GM10248 (cell line): ENCODE data around the gene STK17B.

ENCODE experiments used
- CTCF ChIA-PET: fragments of 300-600 bp; sonication (Branson Sonifier 250); formaldehyde crosslinking; extraction: SDS; loops from one replicate; lab custom pipeline; 2021; ENCODE audit warnings: antibody characterized with exemption; lab: Yijun Ruan, JAX
- POLR2A ChIA-PET: fragments of 350-650 bp; sonication (Branson Sonifier 250); formaldehyde crosslinking; extraction: SDS; loops from one replicate; lab custom pipeline; 2020; ENCODE audit warnings: antibody characterized with exemption; lab: Yijun Ruan, JAX
- DNase-seq: peaks from one replicate; pipeline ENCODE4 v3.0.0; 2012; ENCODE audit errors: extremely low spot score
- TF ChIP-seq, protein P1 (sequence below): IDR thresholded peaks from 2 replicates; pipeline ENCODE4 v1.5.1; 2012; ENCODE audit warnings: mild to moderate bottlenecking, low read depth; ENCODE audit errors: extremely low read depth, missing control alignments, control extremely low read depth

Gene STK17B

DNA sequence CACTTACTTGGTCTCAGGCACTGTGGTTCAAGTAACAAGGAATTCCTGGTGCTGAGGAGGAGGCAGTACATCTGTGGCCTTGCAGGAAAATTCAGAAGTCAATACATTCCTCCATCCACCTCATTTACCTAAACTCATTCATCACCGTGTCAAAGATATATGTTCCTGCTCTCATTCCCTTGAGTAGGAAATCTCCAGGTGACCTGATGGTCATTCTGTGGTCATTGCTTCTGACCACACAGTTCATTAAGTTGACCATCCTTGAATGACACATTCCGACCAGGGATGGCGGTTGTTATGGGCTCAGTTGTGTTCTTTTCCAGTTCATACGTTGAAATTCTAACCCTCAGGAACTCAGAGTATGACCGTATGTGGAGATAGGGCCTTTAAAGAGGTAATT is 2.1 kb upstream of the STK17B start:
- POLR2A ChIA-PET = no interaction called here
- TF ChIP-seq, protein P1, sequence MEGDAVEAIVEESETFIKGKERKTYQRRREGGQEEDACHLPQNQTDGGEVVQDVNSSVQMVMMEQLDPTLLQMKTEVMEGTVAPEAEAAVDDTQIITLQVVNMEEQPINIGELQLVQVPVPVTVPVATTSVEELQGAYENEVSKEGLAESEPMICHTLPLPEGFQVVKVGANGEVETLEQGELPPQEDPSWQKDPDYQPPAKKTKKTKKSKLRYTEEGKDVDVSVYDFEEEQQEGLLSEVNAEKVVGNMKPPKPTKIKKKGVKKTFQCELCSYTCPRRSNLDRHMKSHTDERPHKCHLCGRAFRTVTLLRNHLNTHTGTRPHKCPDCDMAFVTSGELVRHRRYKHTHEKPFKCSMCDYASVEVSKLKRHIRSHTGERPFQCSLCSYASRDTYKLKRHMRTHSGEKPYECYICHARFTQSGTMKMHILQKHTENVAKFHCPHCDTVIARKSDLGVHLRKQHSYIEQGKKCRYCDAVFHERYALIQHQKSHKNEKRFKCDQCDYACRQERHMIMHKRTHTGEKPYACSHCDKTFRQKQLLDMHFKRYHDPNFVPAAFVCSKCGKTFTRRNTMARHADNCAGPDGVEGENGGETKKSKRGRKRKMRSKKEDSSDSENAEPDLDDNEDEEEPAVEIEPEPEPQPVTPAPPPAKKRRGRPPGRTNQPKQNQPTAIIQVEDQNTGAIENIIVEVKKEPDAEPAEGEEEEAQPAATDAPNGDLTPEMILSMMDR = no peak
- CTCF ChIA-PET = no interaction called here
- no peak for DNase-seq

DNA sequence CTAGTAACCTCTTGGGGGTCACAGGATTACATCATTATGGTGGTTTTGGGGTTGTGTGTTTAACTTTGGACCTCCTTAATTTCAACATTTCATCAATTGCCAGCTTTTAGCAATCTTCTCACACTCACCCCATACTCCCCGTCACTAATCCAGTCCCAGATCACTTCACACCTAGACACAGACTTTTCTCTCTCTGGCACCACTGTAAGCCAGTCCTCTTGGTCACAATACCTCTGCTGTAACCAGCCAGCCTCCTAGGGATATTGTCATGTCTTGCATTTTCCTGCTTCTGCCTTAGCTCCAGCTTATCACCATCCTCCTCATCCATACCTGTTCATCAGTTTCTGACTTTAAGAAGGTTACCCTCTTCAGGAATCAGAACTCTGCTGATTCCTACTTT is 1.6 kb upstream of the STK17B start:
- ChIA-PET POLR2A (interaction anchor here (0.6 kb wide), 1 partner anchor 1356 kb away, joined by 5 read pairs; no protein-coding TSS in a partner anchor), CTCF (no interaction called here)
- TF ChIP-seq, protein P1 = no peak
- DNase-seq = no peak

DNA sequence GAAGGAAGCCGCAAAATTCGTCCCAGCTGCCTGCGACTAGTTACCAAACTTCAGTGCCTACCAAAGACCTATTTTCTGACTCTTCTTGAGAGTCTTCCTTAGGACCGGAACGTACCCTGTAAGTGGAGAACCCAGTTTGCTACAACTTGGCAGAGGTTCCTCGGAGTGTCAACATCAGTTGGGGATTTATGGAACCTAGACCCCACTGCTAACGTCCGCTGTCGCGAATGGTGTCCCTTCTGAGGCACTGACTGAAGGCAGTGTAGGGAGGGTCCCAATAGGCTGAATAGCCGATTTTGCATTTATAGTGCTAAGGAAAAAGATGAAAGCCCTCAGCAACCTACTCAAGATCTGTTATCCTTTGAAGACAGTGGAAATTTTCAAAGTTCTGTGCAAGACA is 568 bp upstream of the STK17B start:
- ChIA-PET POLR2A (interaction anchor here (1.0 to 1.1 kb wide), 3 partner anchors 10 to 33 kb away, joined by 6 to 7 read pairs (median 6); no protein-coding TSS in a partner anchor), CTCF (interaction anchor here (0.9 to 1.8 kb wide), 3 partner anchors 29 to 94 kb away, joined by 3 to 5 read pairs (median 4); no protein-coding TSS in a partner anchor)
- TF ChIP-seq, protein P1 = no peak
- DNase-seq = no peak

- ChIA-PET CTCF (interaction anchor here (0.7 to 1.8 kb wide), 4 partner anchors 12 to 105 kb away, joined by 3 to 5 read pairs (median 4); no protein-coding TSS in a partner anchor), POLR2A (interaction anchor here (0.6 to 1.7 kb wide), 7 partner anchors 8 to 278 kb away, joined by 3 to 7 read pairs (median 6); no protein-coding TSS in a partner anchor)
- no peak for DNase-seq
- TF ChIP-seq, protein P1 = no peak
Observed at GRCh38 chr2:196170606-196171247, 651 bp downstream of the STK17B start.

DNA sequence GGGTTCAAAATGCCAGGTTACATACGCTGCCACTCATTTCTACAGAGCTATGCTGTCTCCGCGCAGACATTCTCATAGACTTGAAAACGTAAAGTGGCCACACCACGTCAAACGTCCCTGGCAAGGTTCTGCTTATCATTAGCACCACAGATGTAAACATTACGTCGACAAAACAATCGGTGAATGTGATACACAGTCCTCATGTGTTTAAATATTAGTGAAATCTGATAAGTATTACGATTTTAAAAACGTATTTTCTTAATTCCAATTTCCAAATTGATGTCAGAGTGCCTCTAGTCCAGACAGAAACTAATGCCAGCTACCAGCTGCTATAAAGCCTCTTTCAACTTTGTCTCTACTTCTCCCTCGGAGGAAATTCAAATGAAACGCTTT is 1.2 kb downstream of the STK17B start:
- no peak for DNase-seq
- TF ChIP-seq, protein P1 = no peak
- CTCF ChIA-PET = interaction anchor here (1.6 to 1.8 kb wide), 3 partner anchors 11 to 92 kb away, joined by 3 to 5 read pairs (median 4); no protein-coding TSS in a partner anchor
- POLR2A ChIA-PET = interaction anchor here (1.7 kb wide), 1 partner anchor 8 kb away, joined by 6 read pairs; no protein-coding TSS in a partner anchor

DNA sequence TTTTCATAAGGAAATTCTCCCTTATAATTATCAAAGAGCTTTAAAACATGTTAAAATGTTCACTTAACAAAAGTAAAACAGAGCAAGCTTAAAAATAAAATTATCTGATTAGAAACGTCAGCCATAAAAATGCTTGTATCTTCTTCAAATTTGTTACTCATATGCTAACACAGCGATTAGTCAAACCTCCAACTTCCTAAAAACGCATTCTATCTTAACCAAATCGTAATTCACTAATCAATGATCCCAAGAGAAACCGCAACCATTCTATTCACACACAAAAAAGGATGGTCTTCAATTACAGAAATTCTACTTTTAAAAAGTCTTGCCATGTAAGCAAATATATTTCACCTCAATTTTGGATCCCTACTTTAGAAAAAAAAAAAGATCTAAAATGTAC is 1.9 kb downstream of the STK17B start:
- POLR2A ChIA-PET = interaction anchor here (0.7 to 1.7 kb wide), 3 partner anchors 9 to 1153 kb away, joined by 6 to 10 read pairs (median 6); no protein-coding TSS in a partner anchor
- TF ChIP-seq, protein P1 = no peak
- CTCF ChIA-PET = interaction anchor here (1.0 to 1.8 kb wide), 3 partner anchors 11 to 123 kb away, joined by 3 read pairs; no protein-coding TSS in a partner anchor
- DNase-seq = no peak
